NT2/D1 (cell line): ENCODE results near the gene PRPF4.
"Not testable (repeated sequence)": the region's sequence is repeated elsewhere in the genome, so short reads cannot be mapped to it uniquely, and the experiment has no call there.

Source experiments
- SUZ12 ChIP-seq: IDR thresholded peaks from 2 replicates; pipeline ENCODE4 v1.6.1; 2011; ENCODE audit not compliant: insufficient read length, insufficient read depth; ENCODE audit errors: extremely low read depth
- YY1 ChIP-seq: IDR thresholded peaks from 2 replicates; pipeline ENCODE4 v1.6.1; 2011; ENCODE audit not compliant: insufficient read length, insufficient read depth

DNA sequence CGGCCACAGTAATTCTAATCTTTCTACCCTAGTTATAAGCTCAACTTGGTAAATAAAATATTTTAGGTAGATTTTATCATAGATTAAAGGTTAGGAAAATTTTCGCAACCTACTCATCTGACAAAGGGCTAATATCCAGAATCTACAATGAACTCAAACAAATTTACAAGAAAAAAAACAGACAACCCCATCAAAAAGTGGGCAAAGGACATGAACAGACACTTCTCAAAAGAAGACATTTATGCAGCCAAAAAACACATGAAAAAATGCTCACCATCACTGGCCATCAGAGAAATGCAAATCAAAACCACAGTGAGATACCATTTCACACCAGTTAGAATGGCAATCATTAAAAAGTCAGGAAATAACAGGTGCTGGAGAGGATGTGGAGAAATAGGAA is 25.8 kb upstream of the PRPF4 start:
- not testable (repeated sequence) for TF ChIP-seq SUZ12, YY1
